B cell (primary cell): ENCODE data around the gene SLC45A2.

Experiments used
- EZH2 ChIP-seq: IDR thresholded peaks from 2 replicates; pipeline ENCODE4 v1.6.1; 2012; ENCODE audit warnings: borderline replicate concordance, low read depth, mild to moderate bottlenecking, moderate library complexity, low read length; ENCODE audit not compliant: insufficient read depth, poor library complexity, severe bottlenecking
- TF ChIP-seq, protein P1 (sequence below): fragments of 200-600 bp; IDR thresholded peaks from one replicate; pipeline ENCODE4 v1.8.0; 2022; ENCODE audit warnings: antibody characterized with exemption, mild to moderate bottlenecking

DNA sequence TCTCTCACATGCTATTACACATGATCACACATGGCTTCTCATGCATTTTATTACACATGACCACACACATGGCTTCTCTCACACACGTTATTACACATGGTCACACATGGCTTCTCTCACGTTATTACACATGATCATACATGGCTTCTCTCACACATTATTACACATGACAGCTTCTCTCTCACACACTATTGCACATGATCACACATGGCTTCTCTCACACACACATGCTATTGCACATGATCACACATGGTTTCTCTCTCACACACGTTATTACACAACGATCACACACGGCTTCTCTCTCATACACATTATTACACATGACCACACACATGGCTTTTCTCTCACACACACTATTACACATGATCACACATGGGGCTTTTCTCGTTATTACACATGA is 954 bp upstream of the SLC45A2 start:
- TF ChIP-seq, protein P1, sequence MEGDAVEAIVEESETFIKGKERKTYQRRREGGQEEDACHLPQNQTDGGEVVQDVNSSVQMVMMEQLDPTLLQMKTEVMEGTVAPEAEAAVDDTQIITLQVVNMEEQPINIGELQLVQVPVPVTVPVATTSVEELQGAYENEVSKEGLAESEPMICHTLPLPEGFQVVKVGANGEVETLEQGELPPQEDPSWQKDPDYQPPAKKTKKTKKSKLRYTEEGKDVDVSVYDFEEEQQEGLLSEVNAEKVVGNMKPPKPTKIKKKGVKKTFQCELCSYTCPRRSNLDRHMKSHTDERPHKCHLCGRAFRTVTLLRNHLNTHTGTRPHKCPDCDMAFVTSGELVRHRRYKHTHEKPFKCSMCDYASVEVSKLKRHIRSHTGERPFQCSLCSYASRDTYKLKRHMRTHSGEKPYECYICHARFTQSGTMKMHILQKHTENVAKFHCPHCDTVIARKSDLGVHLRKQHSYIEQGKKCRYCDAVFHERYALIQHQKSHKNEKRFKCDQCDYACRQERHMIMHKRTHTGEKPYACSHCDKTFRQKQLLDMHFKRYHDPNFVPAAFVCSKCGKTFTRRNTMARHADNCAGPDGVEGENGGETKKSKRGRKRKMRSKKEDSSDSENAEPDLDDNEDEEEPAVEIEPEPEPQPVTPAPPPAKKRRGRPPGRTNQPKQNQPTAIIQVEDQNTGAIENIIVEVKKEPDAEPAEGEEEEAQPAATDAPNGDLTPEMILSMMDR = no peak
- no peak for TF ChIP-seq EZH2
